Muscle layer of colon (tissue), 2 donors: ENCODE data around the gene THUMPD1.
"Not testable (repeated sequence)": the region's sequence is repeated elsewhere in the genome, so short reads cannot be mapped to it uniquely, and the experiment has no call there.

Source experiments
- H3K27ac ChIP-seq: one replicate; pipeline ENCODE4 v1.7.0; 2013; ENCODE audit warnings: low read depth, mild to moderate bottlenecking, low read length, moderate library complexity
- H3K27me3 ChIP-seq, 2 donors: one replicate each; pipeline ENCODE4 v1.7.0; 2013; ENCODE audit warnings: low read length in 2 of 2, mild to moderate bottlenecking in 2 of 2; ENCODE audit not compliant: insufficient read depth in 2 of 2, control insufficient read depth in 1 of 2
- H3K36me3 ChIP-seq: one replicate; pipeline ENCODE4 v1.7.0; 2013; ENCODE audit warnings: mild to moderate bottlenecking, low read length; ENCODE audit not compliant: insufficient read depth
- H3K4me1 ChIP-seq: one replicate; pipeline ENCODE4 v1.7.0; 2013; ENCODE audit warnings: mild to moderate bottlenecking, low read length; ENCODE audit not compliant: insufficient read depth
- H3K4me3 ChIP-seq, 2 donors: one replicate each; pipeline ENCODE4 v1.7.0; 2013; ENCODE audit warnings: low read length in 2 of 2, low read depth in 1 of 2, mild to moderate bottlenecking in 1 of 2, moderate library complexity in 1 of 2
- H3K9ac ChIP-seq: one replicate; pipeline ENCODE4 v1.7.0; 2013; ENCODE audit warnings: low read length
- H3K9me3 ChIP-seq: one replicate; pipeline ENCODE4 v1.7.0; 2013; ENCODE audit warnings: mild to moderate bottlenecking, low read length
- donor health status: abdominal sarcoma.
- donor health status: Adenocarcinoma of cecum.

Gene THUMPD1

DNA sequence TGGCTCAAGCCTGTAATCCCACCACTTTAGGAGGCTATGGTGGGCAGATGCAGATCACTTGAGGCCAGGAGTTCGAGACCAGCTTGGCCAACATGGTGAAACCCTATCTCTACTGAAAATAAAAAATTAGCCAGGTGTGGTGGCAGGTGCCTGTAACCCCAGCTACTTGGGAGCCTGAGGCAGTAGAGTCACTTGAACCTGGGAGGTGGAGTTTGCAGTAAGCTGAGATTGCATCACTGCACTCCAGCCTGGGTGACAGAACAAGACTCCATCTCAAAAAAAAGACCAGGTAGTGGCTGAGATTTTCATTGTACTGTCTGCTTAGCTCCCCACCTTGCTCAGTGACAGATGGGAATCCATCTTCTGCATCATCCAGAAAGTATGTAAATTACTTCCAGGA, 22.8 kb upstream of the THUMPD1 start:
- H3K36me3 ChIP-seq, H3K4me3 ChIP-seq, H3K27me3 ChIP-seq, H3K9me3 ChIP-seq, H3K9ac ChIP-seq, H3K27ac ChIP-seq, H3K4me1 ChIP-seq: not testable (repeated sequence)

DNA sequence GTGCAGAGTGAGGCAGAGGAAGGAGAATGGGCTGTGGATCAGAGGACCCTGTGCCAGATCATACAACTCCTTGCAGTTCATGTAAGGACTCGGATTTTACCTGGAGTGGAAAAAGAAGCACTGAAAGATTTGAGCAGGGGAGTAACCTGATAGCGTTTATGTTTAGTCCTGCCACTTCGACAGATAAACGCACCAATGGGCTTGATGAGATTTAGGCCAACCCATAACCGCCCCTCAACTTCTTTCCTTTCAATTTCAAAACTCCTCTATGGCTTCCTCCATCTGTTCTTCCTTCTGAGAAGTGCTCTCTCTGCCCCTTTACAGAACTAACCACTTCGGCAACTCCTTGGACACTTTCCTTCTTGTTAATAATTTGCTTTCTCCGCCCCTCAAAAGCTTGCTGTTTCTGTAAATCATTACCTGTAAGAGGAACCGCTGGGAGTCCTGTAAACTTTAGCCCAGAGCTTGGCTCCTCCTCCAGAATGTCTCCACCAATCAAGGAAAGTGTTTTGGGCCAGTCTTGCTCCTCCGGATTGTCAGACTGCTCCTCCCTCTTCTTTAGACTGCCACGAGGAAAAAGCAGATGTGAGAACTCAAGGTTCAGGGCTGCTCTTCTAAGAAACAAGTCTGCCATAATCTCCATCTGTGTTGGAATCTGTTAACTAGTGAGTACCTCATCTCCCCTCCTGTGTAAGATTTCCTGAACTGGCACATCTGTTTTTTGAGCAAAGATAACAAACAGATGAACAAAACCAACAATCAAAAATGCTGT, 22.0 kb upstream of the THUMPD1 start, which contains the start of gene ACSM3:
ACSM3 (plus strand) TSS at position 554 of the 772 bp plus-strand sequence. CDS start 6,021 bp downstream, outside the sequence.
- no peaks in the 10 kb centered on the region for H3K36me3 ChIP-seq
- H3K4me3 ChIP-seq: peak within 1 kb of the TSS in 1 of 2 donors; percentile 61
- H3K9ac ChIP-seq: no peak within 1 kb of the TSS
- H3K27ac ChIP-seq: peak within 1 kb of the TSS; percentile 41
- peaks cover 6% of the 10 kb centered on the region for H3K4me1 ChIP-seq
- H3K27me3 ChIP-seq: no peaks in the 10 kb centered on the region
- H3K9me3 ChIP-seq: no peaks in the 10 kb centered on the region

DNA sequence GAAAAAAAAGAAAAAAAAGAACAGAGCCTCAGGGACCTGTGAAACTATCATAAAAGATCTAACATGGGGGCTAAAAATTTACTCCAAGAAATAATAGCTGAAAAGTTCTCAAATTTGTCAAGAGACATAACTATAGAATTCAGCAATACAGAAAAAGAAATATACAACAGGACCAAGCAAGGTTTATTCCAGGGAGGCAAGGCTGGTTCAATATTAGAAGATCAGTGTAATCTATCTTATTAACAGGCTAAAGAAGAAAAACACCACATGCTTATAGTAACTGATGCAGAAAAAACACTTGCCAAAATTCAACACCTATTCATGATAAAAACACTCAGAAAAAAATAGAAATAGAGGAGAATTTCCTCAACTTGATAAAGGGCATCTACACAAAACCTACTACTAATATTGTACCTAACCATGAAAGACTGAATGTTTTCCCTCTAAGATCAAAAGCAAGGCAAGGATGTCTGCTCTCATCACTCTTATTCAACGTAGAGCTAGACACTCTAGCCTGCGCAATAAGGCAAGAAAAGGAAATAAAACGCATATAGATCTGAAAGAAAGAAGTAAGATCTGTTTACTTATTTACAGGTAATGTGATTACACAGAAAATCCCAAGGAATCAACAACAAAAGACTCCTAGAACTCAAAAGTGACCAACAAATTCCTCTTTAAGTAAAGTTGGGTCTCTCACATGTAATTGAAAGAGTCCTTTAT, 20.9 kb upstream of the THUMPD1 start:
- no peak overlapping the region for H3K4me3 ChIP-seq
- H3K9ac ChIP-seq: no peak overlapping the region
- peaks cover 6% of the 10 kb centered on the region for H3K4me1 ChIP-seq
- no peaks in the 10 kb centered on the region for H3K9me3 ChIP-seq
- H3K27ac ChIP-seq: no peak overlapping the region
- H3K36me3 ChIP-seq: no peaks in the 10 kb centered on the region
- H3K27me3 ChIP-seq: no peaks in the 10 kb centered on the region

DNA sequence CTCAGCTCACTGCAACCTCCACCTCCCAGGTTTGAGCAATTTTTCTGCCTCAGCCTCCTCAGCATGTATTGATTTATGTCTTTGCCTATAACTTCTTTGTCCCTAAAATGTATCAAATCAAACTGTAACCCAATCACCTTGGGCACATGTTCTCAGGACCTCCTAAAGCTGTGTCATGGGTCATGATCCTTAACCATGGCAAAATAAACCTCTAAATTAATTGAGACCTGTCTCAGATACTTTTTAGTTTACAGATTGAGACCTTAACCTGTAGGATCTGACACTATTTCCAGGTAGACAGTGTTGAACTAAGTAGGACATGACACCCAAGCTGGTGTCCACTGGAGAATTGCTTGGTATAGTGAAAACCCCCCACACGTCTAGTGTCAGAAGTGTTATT, 19.6 kb upstream of the THUMPD1 start:
- no peaks in the 10 kb centered on the region for H3K36me3 ChIP-seq
- H3K4me3 ChIP-seq: no peak overlapping the region

DNA sequence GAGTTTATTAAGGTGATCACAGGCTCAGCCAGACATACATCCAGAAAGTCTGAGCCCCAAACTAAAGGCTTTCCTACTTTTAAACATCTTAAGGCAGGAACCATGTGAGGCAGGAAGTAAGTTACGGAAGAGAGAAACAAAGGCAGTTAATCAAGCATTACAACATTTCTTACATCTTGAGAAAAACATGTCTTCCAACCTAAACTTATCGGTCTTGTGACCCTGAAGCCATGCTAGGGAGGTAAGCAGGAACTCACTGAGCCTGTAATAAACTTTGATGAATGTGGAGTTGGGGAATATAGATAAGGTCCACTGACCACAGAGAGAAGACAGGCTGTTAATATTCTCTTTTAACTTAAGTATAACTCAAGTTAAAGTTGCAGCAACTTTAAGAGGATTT, 18.7 kb upstream of the THUMPD1 start:
- no peaks in the 10 kb centered on the region for H3K36me3 ChIP-seq
- no peaks in the 10 kb centered on the region for H3K9me3 ChIP-seq
- no peak overlapping the region for H3K4me3 ChIP-seq
- H3K4me1 ChIP-seq: peaks cover 6% of the 10 kb centered on the region
- no peak overlapping the region for H3K27ac ChIP-seq
- no peaks in the 10 kb centered on the region for H3K27me3 ChIP-seq
- H3K9ac ChIP-seq: no peak overlapping the region

More for the DNA sequence above, 19.6 kb upstream of the THUMPD1 start:
- H3K9me3 ChIP-seq: no peaks in the 10 kb centered on the region
- no peak overlapping the region for H3K27ac ChIP-seq
- peaks cover 6% of the 10 kb centered on the region for H3K4me1 ChIP-seq
- no peaks in the 10 kb centered on the region for H3K27me3 ChIP-seq
- no peak overlapping the region for H3K9ac ChIP-seq

DNA sequence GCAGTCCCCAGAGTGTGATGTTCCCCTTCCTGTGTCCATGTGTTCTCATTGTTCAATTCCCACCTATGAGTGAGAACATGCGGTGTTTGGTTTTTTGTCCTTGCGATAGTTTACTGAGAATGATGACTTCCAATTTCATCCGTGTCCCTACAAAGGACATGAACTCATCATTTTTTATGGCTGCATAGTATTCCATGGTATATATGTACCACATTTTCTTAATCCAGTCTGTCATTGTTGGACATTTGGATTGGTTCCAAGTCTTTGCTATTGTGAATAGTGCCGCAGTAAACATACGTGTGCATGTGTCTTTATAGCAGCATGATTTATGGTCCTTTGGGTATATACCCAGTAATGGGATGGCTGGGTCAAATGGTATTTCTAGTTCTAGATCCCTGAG, 14.2 kb upstream of the THUMPD1 start:
- not testable (repeated sequence) for H3K36me3 ChIP-seq, H3K9me3 ChIP-seq, H3K4me3 ChIP-seq, H3K4me1 ChIP-seq, H3K27me3 ChIP-seq, H3K9ac ChIP-seq, H3K27ac ChIP-seq

DNA sequence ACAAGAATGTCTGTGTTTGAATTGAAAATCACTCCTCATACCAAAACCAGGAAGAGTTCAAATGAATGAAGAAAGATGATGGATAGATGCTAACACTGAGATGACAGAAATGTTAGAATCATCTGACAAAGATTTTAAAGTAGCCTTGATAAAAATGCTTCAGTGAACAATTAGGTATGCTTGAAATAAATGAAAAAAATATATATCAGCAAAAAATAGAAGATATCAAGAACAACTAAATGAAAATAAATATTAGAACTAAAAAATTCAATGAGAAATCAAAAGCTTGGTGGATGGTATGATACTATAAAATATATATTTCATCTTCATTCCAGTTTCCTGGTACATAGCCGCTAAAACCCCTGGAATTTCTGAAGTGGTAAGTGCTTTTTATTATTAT, 13.6 kb upstream of the THUMPD1 start:
- H3K4me1 ChIP-seq: no peaks in the 10 kb centered on the region
- H3K27ac ChIP-seq: no peak overlapping the region
- H3K9ac ChIP-seq: no peak overlapping the region
- no peaks in the 10 kb centered on the region for H3K9me3 ChIP-seq
- no peaks in the 10 kb centered on the region for H3K36me3 ChIP-seq
- no peaks in the 10 kb centered on the region for H3K27me3 ChIP-seq
- no peak overlapping the region for H3K4me3 ChIP-seq

DNA sequence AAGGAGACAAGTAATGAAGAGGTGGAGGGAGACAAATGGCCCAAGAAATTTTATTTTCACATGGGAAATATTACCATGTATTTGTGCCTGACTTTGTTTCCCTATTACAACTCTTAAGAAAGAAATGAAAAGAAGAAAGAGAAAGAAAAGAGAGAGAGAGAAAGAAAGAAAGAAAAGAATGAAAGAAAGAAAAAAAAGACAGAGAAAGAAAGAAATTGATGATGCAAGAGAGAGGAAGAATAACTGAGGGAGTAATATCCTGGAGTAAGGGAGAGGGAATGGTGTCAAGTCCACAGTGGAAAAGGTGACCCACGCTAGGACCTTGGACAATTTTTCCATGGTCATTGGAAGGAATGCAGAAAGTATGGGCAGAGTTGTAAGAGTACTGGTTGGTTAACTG, 12.1 kb upstream of the THUMPD1 start:
- no peak overlapping the region for H3K4me3 ChIP-seq

DNA sequence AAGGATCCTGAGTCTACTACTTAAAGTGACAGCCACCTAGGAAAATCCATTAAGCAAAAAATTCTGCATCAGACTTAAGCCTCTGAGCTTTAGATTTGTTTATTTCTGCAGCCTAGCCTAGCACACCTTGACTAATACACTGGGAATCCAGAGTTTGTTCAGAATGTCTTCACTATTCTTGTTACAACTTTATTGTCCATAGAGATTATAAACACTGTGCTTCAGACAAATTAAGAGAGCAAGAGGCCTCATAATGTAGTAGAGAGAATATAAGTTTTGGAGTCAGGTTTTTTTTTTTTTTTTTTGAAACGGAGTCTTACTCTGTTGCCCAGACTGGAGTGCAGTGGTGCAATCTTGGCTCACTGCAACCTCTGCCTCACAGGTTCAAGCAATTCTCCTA, 8.9 kb upstream of the THUMPD1 start:
- Histone ChIP-seq H3K9me3 (no peaks in the 10 kb centered on the region), H3K4me1 (no peaks in the 10 kb centered on the region), H3K27me3 (no peaks in the 10 kb centered on the region), H3K27ac (no peak overlapping the region), H3K9ac (no peak overlapping the region), H3K4me3 (no peak overlapping the region), H3K36me3 (no peaks in the 10 kb centered on the region)

More for the DNA sequence above, 12.1 kb upstream of the THUMPD1 start:
- Histone ChIP-seq H3K27ac (no peak overlapping the region), H3K9ac (no peak overlapping the region), H3K4me1 (no peaks in the 10 kb centered on the region), H3K36me3 (no peaks in the 10 kb centered on the region), H3K27me3 (no peaks in the 10 kb centered on the region), H3K9me3 (no peaks in the 10 kb centered on the region)

DNA sequence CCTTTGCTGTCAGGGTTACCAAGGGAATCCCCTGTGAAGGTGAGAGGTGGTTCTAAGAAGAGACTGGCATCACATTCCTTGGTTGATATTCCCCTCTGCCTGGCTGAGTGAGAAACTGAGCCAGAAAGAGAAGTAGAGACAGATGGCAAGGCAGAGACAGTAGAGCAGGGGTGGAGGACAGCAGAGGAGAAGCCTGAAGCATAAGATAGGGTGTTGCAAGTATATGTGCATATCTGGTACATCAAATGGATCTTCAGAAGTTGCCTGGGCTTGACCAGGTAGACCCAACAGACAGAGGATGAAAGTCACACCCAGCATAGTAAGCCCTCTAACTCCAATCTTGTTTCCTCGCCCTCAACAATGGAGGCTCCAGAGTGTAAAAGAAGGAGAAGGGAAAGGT, 7.9 kb upstream of the THUMPD1 start:
- Histone ChIP-seq H3K9me3 (no peaks in the 10 kb centered on the region), H3K4me3 (no peak overlapping the region), H3K9ac (no peak overlapping the region), H3K27ac (no peak overlapping the region), H3K36me3 (no peaks in the 10 kb centered on the region), H3K4me1 (no peaks in the 10 kb centered on the region), H3K27me3 (no peaks in the 10 kb centered on the region)

DNA sequence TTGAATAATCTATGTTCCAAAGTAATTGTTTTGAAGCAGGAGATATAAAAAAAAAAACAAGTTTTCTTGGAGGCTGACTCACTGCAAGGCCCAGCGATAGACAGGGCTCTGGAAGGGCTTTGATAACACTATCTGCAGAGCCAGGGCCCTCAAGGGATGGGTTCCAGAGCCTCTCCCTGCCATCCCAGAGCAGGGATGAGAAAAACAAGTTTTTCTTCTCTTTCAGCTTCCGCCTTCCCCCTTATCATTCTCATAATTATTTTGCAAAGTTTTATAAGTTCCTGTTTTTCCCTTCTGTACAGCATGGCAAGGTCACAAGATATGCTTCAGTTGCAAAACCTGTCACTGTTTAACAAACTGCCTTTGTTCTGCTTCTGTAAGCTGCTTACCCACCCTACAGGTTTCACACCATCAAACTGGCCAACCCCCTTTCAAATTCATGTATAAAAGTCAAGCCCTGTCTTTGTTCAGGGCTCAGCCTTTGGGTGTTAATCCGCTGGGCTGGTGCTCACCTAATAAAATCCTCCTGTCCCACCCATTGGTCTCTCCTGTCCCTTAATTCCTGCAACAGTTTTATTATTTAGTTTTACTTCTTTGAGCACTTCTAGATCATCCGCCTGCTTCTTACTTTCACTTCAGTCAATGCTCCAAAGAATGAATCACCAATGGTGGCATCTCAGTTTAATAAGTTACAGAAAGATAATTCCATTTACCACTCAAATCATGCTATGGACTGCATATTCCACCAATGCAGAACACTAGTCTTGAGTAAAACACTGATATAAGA, 5.6 kb upstream of the THUMPD1 start:
- H3K4me1 ChIP-seq: no peaks in the 10 kb centered on the region
- no peaks in the 10 kb centered on the region for H3K27me3 ChIP-seq
- H3K9me3 ChIP-seq: no peaks in the 10 kb centered on the region
- H3K36me3 ChIP-seq: no peaks in the 10 kb centered on the region
- no peak overlapping the region for H3K4me3 ChIP-seq
- H3K27ac ChIP-seq: no peak overlapping the region
- no peak overlapping the region for H3K9ac ChIP-seq
